ENCODE measurements around the gene COL27A1.

GRCh38 chr9:114243240-114243639 lies 87.9 kb downstream of the COL27A1 start:
- TF ChIP-seq CTCF (IDR thresholded peaks at IDR 0.05) (no peak), POLR2AphosphoS5 (IDR thresholded peaks at IDR 0.05) (no peak), EP300 (IDR thresholded peaks at IDR 0.05) (no peak), POLR2A (IDR thresholded peaks at IDR 0.05) (no peak)
